A549 (cell line): ENCODE results near the gene TMOD1.

ENCODE experiments used
- BCL3 ChIP-seq: fragments of >200 bp; sonication (Bioruptor Twin); formaldehyde crosslinking; IDR thresholded peaks from 3 replicates; pipeline ENCODE4 v1.6.1; 2016
- PHF8 ChIP-seq: fragments of 200-600 bp; sonication (generic); IDR thresholded peaks from 2 replicates; pipeline ENCODE4 v1.6.1; 2016; ENCODE audit warnings: low read depth, mild to moderate bottlenecking, antibody characterized with exemption, moderate library complexity, borderline replicate concordance

GRCh38 chr9:97506306-97506705 lies 4.8 kb downstream of the TMOD1 start:
- TF ChIP-seq PHF8 (no peak), BCL3 (no peak)
